ENCODE results near the gene KLHL13.

- TF ChIP-seq ZFP3 (CRISPR knock-in tag; IDR thresholded peaks at IDR 0.05) (no peak), BACH2 (CRISPR knock-in tag; IDR thresholded peaks at IDR 0.05; ENCODE audit: borderline replicate concordance) (no peak), ZNF565 (CRISPR knock-in tag; conservative IDR thresholded peaks at IDR 0.05; ENCODE audit: low read depth) (no peak)
Observed at GRCh38 chrX:117910216-117910615, 206.4 kb downstream of the KLHL13 start.
